ENCODE measurements around the gene SZRD1. TPM values are rescaled to one million over a fixed set of nuclear protein-coding genes. Genes with fewer than 3 reads are reported as not detected.

Gene SZRD1
- total and polyA plus RNA-seq, 9 of the 15 experiments (the other 6 are each of a cell fraction or from before 2014, with no cell fraction given): 3.9 to 149 (median 82.5) TPM

DNA sequence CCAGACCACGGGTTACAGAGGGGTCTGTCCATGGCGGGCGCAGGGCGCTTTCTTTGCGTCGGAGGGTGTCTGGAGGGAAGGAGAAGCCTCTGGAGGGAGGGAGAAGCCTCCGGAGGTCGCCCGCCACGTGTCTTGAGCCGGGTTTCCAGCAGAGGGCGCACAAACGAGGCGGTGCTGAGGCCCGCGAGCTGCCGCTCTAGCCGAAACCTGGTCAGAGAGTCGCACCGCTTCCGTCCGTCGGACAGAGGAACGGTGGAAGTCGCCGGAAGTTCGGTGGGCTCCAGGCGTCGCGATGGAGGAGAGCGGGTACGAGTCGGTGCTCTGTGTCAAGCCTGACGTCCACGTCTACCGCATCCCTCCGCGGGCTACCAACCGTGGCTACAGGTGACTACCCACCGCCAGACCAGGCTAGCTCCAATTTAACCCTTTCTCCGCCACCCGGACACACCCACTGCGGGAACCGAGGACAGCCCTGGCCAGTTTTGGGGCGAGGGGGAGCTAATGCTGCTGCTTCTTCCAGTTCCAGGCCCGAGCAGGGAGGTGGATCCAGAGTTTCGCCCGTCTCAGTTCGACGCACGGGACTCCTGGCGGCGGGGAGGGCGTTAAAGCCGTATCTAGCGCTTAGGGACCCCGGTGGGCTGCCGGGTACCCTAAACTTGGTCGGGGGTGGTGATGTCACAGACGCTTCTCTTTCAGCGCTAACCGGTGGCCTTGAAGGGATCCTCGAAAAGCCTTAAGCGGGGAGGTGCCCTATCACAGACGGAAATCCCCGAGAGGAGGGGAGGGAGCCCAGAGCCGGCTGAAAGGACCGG, 73.6 kb downstream of the SZRD1 start, which contains the start of gene NECAP2 (continued):
- peak; percentile 81; the same call in 1 of the 2 replicates for TF ChIP-seq RBM14 (IDR thresholded peaks at IDR 0.05; ENCODE audit: borderline replicate concordance, insufficient read depth, low read depth, low read length)
- TF ChIP-seq DIDO1 (tag; IDR thresholded peaks at IDR 0.05; ENCODE audit: low read depth): peak; percentile 76
- 0 out of 2 replicates have a peak, but pooled peaks have one; percentile 16 for TF ChIP-seq TAL1 (IDR thresholded peaks at IDR 0.05)
- TF ChIP-seq MYNN (IDR thresholded peaks at IDR 0.05): peak; percentile 56; the same call in 1 of the 2 replicates
- no peak for TF ChIP-seq MYNN (CRISPR knock-in tag; IDR thresholded peaks at IDR 0.05)
- no peak for TF ChIP-seq BRD4 (IDR thresholded peaks at IDR 0.05)
- no peak for TF ChIP-seq MCM7 (IDR thresholded peaks at IDR 0.05)
- peak; percentile 95 for TF ChIP-seq ETS1 (conservative IDR thresholded peaks at IDR 0.05; ENCODE audit: control insufficient read depth, low read depth, low read length)
- TF ChIP-seq ZNF274 (IDR thresholded peaks at IDR 0.05; ENCODE audit: borderline replicate concordance, low read depth, low read length): no peak
- no peak for TF ChIP-seq ZNF76 (CRISPR knock-in tag; IDR thresholded peaks at IDR 0.05; ENCODE audit: borderline replicate concordance)
- no peak; the same call in 1 of the 2 replicates for TF ChIP-seq CBFA2T3 (IDR thresholded peaks at IDR 0.05)
- TF ChIP-seq, protein P1, sequence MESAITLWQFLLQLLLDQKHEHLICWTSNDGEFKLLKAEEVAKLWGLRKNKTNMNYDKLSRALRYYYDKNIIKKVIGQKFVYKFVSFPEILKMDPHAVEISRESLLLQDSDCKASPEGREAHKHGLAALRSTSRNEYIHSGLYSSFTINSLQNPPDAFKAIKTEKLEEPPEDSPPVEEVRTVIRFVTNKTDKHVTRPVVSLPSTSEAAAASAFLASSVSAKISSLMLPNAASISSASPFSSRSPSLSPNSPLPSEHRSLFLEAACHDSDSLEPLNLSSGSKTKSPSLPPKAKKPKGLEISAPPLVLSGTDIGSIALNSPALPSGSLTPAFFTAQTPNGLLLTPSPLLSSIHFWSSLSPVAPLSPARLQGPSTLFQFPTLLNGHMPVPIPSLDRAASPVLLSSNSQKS (CRISPR knock-in tag; IDR thresholded peaks at IDR 0.05): no peak
- TF ChIP-seq MTA3 (IDR thresholded peaks at IDR 0.05; ENCODE audit: borderline replicate concordance): peak; percentile 93; the same call in 1 of the 2 replicates
- peak; percentile 94 for TF ChIP-seq GABPB1 (CRISPR knock-in tag; IDR thresholded peaks at IDR 0.05)
- peak; percentile 97 for TF ChIP-seq CHD1 (IDR thresholded peaks at IDR 0.05; ENCODE audit: low read length)
- no peak for TF ChIP-seq ZNF512 (tag; IDR thresholded peaks at IDR 0.05)
- 0 out of 2 replicates have a peak, but pooled peaks have one; percentile 32 for TF ChIP-seq CHD2 (IDR thresholded peaks at IDR 0.05; ENCODE audit: low read depth, low read length)
- TF ChIP-seq HOMEZ (CRISPR knock-in tag; IDR thresholded peaks at IDR 0.05): no peak
- TF ChIP-seq, protein P2, sequence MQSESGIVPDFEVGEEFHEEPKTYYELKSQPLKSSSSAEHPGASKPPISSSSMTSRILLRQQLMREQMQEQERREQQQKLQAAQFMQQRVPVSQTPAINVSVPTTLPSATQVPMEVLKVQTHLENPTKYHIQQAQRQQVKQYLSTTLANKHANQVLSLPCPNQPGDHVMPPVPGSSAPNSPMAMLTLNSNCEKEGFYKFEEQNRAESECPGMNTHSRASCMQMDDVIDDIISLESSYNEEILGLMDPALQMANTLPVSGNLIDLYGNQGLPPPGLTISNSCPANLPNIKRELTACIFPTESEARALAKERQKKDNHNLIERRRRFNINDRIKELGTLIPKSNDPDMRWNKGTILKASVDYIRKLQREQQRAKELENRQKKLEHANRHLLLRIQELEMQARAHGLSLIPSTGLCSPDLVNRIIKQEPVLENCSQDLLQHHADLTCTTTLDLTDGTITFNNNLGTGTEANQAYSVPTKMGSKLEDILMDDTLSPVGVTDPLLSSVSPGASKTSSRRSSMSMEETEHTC (IDR thresholded peaks at IDR 0.05): peak; percentile 68
- peak; percentile 52; the same call in 1 of the 2 replicates for TF ChIP-seq ZC3H11A (IDR thresholded peaks at IDR 0.05; ENCODE audit: low read depth, low read length)
